SK-MEL-5 (cell line): Measurements from ENCODE around the gene CXADR. TPM values are rescaled to one million over a fixed set of nuclear protein-coding genes. Genes with fewer than 3 reads are reported as not detected.
"Not testable (repeated sequence)": the region's sequence is repeated elsewhere in the genome, so short reads cannot be mapped to it uniquely, and the experiment has no call there.

Experiments
- DNase-seq: peaks from one replicate; pipeline ENCODE4 v3.0.0-alpha.2; 2016; ENCODE audit warnings: low read depth, low spot score
- in situ Hi-C: cut with HindIII; loops from 2 replicates; pipeline ENCODE4 v1.10.0; 2016; ENCODE audit warnings: low sequenced_read_pairs, high pct_unique_total_duplicates, low pct_unique_long_range_greater_than_20kb
- total RNA-seq: library from RNA; depleted of rRNA; stranded (reverse); fragments of >200 nt; shearing (Covaris generic); gene quantifications from 2 replicates; pipeline ENCODE4 v1.2.3, GENCODE V29; 2014

CXADR gene
- total RNA-seq, 1 experiment from 2014 or later: 25.9 TPM

DNA sequence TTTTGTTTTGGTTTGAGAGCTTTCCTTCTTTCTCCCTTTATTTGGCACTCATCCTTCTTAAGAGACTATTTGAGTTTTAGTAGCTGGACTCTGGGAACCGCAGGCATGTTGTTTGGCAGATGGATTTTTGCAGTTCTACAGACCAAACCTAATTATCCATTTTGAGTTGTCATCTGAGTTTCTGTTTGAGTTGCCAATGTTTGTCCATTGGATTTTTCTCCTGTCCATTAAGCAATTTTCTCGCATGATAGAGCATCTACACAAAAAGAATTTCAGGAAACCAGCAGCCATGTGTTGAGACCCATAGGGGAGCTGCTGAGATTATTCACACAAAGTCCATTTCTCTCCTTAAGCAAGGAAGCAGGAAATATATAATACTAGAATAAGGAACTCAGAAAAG is 17.2 kb upstream of the CXADR start:
- no peak for DNase-seq
- in situ Hi-C loops: no loop called here

DNA sequence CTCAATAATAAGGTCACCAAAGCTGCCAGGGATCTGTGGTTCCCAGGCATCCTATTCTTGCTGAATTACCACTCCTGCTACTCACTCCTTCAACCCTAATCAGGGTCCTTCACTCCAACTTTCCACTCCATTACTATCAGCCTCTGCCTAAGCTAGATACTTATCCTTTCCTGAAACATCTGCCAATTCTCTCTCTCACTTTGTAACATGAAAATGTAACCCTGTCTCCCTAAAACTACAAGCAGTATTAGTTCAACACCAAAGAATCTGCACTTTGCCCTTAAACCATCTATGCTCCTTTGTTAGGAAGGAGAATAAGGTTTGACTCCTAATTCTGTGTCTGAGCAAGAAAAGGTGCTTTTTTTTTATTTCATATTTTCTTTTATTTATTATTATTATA is 15.5 kb upstream of the CXADR start:
- in situ Hi-C loops: no loop called here
- no peak for DNase-seq

DNA sequence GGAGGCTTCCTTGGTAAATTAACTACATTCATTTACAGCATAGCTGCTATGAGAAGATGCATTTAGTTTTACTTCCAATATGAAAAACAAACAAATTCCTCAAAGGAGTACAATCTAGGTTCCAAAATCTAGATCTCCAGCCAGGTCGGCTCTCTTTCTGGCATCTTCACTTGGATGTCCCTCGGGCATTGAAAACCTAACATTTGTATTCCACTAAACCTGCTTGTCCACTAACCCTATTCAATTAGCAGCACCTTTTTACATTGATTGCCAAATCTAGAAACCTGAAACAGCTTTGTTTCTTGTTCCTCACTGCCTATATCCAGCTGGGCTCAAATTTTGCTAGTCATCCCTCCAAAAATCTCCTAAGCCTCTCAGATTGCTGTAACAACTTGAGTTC is 14.3 kb upstream of the CXADR start:
- no peak for DNase-seq
- in situ Hi-C loops: no loop called here

DNA sequence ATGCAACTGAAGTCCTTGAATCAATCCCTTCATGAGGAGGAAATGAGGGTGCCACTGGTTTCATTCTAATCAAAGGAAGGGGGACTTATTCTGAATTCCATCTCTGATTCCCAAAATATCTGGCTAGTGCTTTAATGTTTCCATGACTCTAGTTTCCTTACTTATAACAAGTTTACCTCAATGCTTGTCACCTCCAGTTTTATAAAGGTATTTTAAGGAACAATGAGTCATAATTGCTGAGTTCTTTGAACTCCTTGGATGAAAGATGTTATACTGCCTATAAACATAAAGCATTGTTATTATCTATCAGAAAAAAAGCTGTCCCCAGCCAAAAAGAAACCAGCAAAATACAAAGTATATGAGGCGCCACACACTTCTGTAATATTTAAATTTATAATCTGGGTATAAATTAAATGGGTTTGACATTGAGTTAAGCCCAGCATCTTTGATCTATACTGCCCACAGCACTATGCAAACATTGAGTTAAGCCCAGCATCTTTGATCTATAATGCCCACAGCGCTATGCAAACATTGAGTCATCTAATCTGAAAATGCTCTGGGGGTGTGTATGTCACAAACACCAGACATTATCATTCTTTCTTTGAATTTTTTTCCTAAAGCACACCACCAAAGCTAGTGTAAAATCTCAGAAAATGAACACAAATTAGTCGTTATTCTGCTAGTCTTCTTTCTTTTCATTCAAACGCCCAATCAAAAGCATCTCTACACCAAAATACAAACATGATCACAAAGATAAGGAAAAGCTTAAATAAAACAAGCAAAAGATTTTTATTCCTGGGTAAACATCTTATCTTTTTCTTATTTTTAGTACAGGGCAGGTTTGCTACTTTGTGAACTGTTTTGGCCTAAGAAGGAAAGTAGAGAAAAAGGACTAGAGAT is 11.5 kb upstream of the CXADR start:
- DNase-seq: no peak

DNA sequence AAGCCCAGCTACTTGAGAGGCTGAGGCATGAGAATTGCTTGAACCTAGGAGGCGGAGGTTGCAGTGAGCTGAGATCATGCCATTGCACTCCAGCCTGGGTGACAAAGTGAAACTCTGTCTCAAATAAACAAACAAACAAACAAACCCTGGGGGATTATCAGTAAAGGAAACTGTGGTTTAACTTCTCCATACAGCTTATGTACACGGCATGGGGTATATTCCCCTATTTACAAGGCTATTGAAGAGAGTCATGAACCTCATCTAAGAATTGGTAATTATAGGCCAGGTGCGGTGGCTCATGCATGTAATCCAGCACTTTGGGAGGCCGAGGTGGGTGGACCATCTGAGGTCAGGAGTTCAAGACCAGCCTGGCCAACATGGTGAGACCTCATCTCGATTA is 9.9 kb upstream of the CXADR start:
- in situ Hi-C loops, DNase-seq: not testable (repeated sequence)

More for the DNA sequence above, 11.5 kb upstream of the CXADR start:
- in situ Hi-C loops: no loop called here

DNA sequence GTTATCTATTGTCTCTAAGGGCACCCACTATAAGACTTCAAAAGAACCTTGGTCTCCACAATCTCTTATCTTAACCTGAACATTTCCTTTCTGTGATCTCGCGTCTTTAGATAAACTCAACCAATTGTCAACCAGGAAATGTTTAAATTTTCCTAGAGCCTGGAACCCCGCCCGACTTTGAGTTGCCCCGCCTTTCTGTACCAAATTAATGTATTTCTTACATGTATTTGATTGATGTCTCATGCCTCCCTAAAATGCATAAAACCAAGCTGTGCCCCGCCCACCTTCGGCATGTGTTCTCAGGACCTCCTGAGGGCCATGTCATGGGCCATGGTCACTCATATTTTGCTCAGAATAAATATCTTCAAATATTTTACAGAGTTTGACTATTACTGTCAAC is 5.9 kb upstream of the CXADR start:
- in situ Hi-C loops: no loop called here
- no peak for DNase-seq

DNA sequence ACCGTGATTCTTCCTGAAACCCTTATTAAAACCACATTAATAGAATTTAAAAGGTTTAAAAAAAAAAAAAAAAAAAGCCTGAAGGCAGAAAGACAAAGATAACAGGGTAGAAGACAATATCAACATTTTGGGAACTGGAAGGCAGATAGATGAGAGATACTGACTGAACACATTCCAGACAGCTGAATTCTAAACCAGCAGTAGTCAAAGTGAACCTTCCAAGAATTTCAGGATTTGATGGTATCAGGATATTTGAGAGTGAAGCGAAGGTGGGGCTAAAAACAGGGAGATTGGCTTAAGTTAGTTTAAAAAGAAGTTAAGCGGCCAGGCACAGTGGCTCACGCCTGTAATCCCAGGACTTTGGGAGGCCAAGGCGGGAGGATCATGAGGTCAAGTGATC is 5.3 kb upstream of the CXADR start:
- in situ Hi-C loops: no loop called here
- no peak for DNase-seq

DNA sequence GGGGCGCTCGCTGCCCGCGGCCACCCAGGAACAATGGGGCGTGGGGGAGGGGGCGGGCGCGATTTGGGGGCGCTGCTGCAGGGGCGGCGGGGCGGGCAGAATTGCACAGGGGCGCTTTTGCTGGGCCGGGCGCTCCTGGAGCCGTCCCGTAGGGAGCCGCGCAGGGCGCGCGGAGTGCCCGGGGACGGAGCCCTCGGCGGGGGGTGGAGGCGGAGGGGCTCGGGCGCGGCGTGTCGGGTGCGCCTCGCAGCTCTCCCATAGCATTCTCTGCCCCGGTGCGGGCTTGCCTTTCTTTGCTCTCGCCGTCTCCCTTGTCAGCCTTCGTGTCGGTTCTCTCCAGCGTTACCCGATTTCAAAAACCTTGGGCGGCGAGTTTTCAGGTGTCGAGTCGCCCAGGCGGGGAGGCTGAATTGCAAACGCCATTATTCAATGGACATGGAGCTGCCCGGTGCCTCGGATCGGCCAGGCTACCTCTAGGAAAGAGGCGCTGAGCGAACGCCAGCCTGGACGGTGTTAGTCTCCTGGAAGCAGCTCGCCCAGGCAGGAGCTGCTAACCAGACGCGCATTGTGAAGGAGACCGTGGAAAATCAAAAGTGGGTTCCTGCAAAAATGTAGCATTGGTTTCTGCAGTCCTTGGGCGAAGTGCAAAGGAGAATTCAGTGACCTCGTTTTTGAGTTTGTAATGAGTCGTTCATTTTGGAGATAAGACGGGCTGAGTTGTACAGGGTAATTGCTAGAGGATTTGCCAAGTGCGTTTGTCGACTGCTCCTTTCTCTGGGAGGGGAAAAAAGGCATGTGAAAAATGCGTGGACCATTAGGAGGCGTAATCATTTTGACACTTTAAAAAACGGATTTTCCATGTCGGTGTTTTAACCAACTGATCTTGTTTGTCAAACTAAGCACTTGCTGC is 626 bp downstream of the CXADR start:
- in situ Hi-C loops: no loop called here
- DNase-seq: peak; percentile 36

DNA sequence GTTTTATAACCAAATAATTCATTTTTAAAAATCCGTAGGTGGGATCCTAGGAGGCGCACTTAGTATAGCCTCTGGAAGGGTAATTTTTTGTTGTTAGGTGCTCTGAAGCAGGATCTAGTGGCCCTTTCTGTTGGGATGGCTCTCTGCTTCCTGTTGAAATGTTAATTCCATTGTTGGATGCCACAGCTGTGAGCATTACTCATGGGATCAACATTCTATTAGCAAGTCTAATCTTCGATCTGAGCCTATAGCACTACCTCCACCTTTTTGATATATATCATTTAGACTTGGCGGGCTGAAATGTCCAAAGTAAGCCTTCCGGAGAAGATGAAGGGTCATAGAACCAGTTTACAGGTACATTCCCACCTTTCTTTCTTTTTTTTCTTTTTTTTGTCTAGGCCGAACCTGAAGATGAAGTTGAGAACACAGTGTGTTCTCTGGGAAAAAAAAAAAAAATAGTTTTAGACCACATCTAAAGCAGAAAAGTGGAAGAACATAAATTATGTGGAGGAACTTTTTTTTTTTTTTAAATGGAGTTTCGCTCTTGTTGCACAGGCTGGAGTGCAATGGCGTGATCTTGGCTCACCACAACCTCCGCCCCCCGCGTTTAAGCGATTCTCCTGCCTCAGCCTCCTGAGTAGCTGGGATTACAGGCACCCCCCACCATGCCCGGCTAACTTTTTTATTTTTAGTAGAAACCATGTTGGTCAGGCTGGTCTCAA is 1.4 kb downstream of the CXADR start:
- in situ Hi-C loops: no loop called here
- DNase-seq: peak; percentile 8

DNA sequence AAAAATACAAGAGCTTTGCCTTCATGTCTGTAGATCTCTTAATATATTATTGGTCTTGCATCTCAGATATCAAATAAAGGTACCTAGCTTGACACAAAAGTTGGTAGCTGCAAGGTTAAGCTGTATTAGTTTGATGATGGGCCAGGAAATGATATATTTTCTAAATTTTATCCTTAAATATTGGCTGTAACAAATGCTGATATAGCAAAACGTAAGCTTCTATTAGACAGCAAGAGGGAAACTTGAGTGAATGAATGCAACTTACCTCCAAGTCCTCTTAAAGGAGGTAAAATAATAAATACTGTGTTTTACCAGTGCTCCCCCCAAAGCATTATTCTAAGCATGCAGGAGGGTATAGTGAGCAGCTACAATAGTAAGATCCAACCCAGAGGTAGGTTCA is 4.2 kb downstream of the CXADR start:
- in situ Hi-C loops, DNase-seq: not testable (repeated sequence)

DNA sequence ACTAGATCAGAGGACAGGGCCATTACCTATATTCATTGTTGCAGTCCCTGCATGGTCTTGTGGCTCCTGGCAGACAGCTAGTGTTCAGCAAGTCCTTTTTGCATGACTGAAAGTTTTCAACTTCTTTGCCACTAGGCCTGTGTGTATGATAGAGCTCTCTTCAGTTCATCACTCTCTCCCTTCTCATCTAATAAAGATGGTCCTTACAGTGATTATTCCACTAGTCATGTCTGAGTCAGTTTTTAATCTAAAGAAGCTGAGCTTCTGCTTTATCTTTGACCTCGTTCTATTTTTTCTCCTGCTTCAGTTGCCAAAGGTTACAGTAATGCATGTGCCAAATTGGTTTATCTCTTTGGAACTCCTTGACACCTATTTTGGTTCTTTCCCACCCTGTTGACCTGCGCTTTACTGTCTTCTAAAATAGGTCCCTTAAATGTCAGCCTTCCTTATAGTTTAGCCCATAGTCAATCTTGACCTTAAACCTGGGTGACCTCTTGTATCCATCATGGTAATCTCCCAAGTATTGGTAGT is 6.4 kb downstream of the CXADR start:
- in situ Hi-C loops: no loop called here
- no peak for DNase-seq

DNA sequence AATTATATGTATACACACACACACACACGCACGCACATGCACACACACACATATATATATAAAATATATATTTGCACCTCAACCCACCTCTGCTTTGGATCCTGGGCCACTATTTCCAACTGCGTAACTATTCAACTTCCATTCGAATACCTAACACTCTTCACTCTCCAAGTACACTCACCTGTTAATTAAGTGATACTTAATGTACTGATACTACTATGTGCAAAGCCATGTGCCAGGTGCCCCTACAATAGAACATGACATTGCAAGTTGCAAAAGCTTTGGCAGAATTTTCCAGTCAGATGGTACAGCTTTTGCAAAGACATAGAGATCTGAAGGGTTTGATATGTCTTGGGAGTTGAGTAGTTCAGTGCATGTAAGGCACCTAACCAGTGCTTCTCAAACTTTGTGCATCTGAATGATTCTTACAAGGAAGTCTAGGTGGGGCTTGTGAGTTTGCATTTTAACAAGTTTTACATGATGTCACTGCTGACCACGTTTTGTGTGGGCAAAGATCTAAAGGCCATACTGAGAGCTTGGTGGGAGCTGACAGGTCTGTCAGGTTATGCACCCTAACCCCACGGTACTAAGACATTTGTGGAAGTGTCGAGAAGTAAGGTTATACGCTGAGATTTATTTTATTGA is 7.2 kb downstream of the CXADR start:
- in situ Hi-C loops: no loop called here
- DNase-seq: no peak

DNA sequence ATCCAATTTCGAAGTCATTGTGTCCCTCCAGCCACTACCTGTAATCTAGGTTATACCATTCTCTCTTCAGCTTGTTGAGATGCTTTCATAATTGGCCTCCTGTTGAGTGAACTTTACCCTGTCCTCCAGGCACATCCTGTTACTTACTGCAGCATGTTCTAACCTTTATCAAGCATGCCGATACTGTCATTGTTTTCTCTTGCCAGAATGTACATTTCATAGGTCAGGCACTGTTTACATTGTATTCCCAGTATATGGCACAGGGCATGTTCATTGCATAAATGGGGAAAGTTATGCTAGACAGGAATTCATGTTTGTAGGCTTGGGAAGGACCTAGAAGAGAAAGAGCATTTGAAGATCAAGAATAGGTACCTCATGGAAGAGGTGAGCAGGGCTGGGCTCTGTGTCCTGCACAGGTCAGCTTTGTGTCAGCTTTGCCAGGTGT is 10.2 kb downstream of the CXADR start:
- in situ Hi-C loops: no loop called here
- no peak for DNase-seq

DNA sequence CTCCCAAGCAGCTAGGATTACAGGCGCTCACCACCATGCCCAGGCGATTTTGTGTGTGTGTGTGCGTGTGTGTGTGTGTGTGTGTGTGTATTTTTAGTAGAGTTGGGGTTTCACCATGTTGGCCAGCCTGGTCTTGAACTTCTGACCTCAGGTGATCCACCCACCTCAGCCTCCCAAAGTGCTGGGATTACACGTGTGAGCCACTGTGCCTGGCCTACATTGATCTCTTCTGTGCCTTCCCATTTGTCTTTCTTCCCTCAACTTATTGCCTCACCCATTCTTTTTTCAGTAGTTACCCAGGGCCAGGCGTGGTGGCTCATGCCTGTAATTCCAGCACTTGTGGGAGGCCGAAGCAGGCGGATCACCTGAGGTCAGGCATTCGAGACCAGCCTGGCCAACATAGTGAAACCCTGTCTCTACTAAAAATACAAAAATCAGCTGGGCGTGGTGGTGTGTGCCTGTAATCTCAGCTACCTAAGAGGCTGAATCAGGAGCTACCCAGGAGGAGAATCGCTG is 11.2 kb downstream of the CXADR start:
- in situ Hi-C loops, DNase-seq: not testable (repeated sequence)

DNA sequence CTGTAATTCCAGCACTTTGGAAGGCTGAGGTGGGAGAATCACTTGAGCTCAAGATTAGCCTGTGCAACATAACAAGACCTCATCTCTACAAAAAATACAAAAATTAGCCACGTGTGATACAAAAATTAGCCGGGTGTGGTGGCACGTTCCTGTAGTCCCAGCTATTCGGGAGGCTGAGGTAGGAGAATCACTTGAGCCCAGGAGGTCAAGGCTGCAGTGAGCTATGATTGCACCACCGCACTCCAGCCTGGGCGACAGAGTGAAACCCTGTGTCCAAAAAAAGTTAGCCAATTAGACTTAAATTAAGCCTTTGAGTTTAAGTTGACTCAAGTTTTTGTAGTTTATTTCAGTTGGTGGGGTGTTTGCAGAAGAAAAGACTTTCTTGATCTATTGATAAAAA is 11.8 kb downstream of the CXADR start:
- no peak for DNase-seq

DNA sequence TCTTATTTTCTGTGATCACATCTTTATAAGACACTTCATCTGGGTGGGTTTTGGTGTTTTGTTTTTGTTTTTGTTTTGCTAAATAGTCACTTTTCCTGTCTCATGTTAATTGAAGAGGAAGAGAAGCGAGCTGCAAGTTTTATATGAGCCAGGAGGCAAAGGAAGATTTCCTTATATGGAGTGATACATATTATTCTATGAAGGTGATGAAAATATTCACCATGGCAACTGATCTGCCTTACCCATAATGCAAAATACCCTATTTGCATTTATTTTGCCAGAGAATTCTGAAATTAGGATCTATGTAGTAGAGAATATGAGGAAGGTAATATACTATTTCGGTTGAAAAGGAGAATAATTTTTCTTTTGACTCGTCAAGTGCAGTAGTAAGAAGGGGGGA is 13.9 kb downstream of the CXADR start:
- DNase-seq: no peak
- in situ Hi-C loops: no loop called here

More for the DNA sequence above, 11.8 kb downstream of the CXADR start:
- in situ Hi-C loops: no loop called here

DNA sequence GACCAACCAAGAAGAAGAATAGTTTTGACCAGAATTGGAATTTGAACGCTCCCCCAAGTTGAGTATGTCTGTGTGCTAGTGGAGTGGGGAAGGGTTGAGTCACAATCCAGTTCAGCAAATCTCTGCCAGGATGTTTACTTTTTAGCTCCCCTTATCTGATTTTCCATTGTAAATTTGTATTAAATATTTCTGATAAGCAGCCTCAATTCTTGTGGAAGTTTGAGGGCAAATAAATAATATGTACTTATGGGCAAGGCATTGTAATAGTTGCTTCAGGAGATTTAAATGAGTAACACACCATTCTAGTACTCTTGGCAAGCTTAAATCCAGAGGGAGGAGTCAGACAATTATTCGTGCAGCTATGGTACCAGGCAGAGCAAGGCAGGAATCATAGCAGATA is 14.4 kb downstream of the CXADR start:
- DNase-seq: no peak
- in situ Hi-C loops: no loop called here
